NCI-H345 (cell line): ENCODE measurements around the gene CEP128.
"Not testable (repeated sequence)": the region's sequence is repeated elsewhere in the genome, so short reads cannot be mapped to it uniquely, and the experiment has no call there.

Experiments used
- DNase-seq: peaks from one replicate; lab custom pipeline; 2025; lab: John Stamatoyannopoulos, UW

The CEP128 gene

GRCh38 chr14:80953211-80953610 lies 11.7 kb upstream of the CEP128 start:
- not testable (repeated sequence) for DNase-seq

GRCh38 chr14:80951491-80951890 lies 10.0 kb upstream of the CEP128 start:
- DNase-seq, result no peak

GRCh38 chr14:80948291-80948690 lies 6.8 kb upstream of the CEP128 start:
- no peak for DNase-seq

GRCh38 chr14:80946797-80947196 lies 5.3 kb upstream of the CEP128 start:
- DNase-seq, result no peak

- no peak for DNase-seq
Measured at GRCh38 chr14:80946187-80946586, 4.6 kb upstream of the CEP128 start.

GRCh38 chr14:80944861-80945617 lies 3.5 kb upstream of the CEP128 start:
- no peak for DNase-seq

- no peak for DNase-seq
Measured at GRCh38 chr14:80942191-80942600, 658 bp upstream of the CEP128 start.

GRCh38 chr14:80940146-80940545 lies 1.4 kb downstream of the CEP128 start:
- no peak for DNase-seq

GRCh38 chr14:80933686-80934085 lies 7.9 kb downstream of the CEP128 start:
- DNase-seq, result no peak

- no peak for DNase-seq
Measured at GRCh38 chr14:80933282-80933681, 8.3 kb downstream of the CEP128 start.

- DNase-seq, result no peak
Measured at GRCh38 chr14:80930836-80931389, 10.6 kb downstream of the CEP128 start.

- no peak for DNase-seq
Measured at GRCh38 chr14:80930095-80930494, 11.4 kb downstream of the CEP128 start.

- DNase-seq, result no peak
Measured at GRCh38 chr14:80927083-80927989, 14.2 kb downstream of the CEP128 start.

- DNase-seq, result no peak
Measured at GRCh38 chr14:80926397-80927082, 15.0 kb downstream of the CEP128 start.

- DNase-seq, result no peak
Measured at GRCh38 chr14:80924365-80925103, 17.0 kb downstream of the CEP128 start.

- no peak for DNase-seq
Measured at GRCh38 chr14:80923368-80923767, 18.2 kb downstream of the CEP128 start.

- no peak for DNase-seq
Measured at GRCh38 chr14:80919622-80920021, 21.9 kb downstream of the CEP128 start.

GRCh38 chr14:80912013-80912412 lies 29.5 kb downstream of the CEP128 start:
- not testable (repeated sequence) for DNase-seq

GRCh38 chr14:80906946-80907345 lies 34.6 kb downstream of the CEP128 start:
- no peak for DNase-seq

GRCh38 chr14:80906336-80906735 lies 35.2 kb downstream of the CEP128 start:
- no peak for DNase-seq

GRCh38 chr14:80902608-80903007 lies 38.9 kb downstream of the CEP128 start:
- DNase-seq, result no peak
